NCI-H1694 (cell line): Measurements from ENCODE around the gene KCNG2.

Experiments used
- DNase-seq: peaks from one replicate; lab custom pipeline; 2025; lab: John Stamatoyannopoulos, UW

KCNG2 gene

DNA sequence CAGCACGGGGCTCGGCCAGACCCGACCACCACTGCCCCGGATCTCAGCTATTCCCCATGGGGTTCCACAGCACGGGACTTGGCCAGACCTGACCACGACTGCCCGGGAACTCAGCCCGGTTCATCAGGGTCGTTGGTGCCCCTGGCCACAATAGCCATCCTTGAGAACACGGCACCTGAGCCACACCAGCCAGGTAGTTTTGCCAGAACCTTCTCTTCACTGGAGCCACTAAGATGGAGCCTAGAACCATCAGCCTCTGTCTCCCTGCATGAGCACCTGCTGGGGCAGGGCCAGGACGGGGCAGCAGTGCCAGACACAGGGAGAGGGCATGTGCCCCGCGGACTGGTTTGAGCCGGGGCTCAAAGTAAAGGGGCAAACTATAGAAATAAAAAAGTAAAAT is 11.4 kb upstream of the KCNG2 start:
- DNase-seq = no peak

DNA sequence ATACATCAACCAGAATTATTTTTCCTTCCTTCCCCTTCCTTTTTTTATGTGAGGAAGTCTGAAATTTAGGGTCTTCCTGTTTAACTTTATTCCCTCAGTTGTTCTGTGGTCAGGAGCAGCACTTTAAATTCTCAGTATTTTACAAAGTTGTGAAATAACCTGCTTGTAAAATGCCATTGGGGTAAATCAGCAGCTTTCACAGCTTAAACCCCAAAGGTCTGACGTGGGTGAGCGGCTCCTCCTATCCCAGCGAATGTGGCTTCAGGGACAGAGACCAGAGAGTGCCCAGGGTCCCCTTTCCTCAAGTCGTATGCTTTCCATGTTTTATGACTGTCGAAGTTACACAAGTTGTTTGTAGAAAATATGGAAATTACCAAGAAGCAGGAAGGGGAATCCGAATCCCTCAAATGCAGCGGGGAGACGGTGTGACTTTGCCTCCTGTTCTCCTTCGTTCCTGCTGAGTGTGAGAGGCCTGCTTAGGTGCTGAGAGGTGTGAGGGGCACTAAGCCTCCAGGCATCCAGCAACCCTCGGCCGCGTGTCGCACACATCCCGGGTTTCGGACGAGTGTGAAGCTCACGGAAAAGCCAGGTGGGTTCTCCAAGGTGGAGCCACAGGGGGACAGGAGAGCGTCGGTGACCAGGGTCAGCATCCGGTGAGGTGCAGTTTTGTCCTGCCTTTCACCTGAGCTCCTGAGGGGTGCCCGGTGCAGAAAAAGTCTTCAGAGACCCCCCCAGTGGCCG is 10.8 kb upstream of the KCNG2 start:
- DNase-seq = no peak

DNA sequence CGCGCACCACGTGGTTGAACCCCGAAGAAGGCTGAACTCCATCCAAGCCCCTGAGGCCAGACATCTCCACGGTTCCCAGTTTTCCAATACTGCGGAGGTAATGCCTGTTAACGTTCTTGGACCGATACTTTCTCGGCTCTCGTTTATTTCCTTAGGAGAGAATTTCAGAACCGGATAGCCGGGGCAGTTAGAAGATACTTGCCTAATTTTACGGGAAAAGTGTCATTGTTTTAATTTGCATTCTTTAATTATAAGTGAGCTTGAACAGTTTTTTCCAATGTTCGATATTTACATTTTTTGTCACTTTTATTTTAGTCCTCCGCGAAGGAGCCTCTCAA is 10.2 kb upstream of the KCNG2 start:
- no peak for DNase-seq

DNA sequence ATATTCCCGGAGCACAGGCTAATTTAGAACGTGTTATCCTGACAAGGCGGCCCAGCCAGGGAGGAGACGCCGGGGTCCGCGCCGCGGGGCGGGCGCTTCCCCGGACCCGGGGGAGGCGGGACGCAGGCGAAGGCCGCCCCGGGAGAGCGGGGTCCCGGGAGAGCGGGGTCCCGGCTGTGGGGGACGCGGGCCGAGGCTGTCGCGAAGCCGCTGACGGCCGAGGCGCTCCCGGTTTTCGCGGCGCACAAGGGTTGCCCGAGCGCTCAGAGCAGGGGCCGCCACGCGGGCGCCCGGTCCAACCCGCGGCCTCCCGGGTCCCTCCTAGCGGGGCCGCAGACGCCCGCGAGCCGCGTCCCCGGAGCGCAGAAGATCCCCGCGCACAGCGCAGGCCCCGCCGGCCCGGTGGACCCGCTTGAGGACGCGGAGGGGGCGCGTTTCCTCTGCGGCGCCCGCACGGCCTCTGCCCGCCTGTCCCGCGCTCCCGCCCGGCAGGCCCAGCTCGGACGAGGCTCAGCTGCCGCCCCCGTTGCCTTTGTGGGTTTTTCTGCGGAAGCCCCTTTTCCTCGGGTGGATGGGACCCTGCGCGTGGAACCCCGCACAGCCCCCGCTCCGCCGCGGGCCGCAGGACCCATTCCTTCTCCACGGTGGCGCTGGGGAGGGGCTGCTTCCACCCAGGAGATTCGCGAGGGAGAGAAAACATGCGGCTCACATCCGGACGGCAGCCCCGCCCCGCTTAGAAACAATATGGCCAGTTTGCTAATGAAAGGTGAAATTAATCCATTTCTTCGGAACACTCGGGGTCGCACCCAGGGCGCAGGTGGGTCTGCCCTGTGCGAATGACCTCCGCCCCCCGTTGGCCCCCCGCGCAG is 9.6 kb upstream of the KCNG2 start:
- DNase-seq = no peak

DNA sequence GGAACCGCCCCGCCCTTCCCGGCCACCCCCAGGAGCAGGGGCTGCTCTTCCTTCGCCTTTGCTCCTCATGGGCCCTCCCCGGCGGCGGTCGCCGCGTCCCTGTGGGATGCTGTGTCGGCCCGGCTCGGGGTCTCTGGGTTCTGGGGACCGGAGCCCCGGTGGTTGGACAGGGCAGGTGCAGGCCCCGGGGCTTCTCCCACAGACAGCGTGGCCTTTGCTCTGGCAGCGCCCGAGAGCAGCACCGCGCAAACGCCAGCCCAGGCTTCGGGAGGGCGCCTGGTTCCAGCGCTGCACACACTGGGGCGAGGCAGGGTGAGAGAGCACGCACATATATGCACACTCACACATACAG is 9.0 kb upstream of the KCNG2 start:
- DNase-seq = no peak

DNA sequence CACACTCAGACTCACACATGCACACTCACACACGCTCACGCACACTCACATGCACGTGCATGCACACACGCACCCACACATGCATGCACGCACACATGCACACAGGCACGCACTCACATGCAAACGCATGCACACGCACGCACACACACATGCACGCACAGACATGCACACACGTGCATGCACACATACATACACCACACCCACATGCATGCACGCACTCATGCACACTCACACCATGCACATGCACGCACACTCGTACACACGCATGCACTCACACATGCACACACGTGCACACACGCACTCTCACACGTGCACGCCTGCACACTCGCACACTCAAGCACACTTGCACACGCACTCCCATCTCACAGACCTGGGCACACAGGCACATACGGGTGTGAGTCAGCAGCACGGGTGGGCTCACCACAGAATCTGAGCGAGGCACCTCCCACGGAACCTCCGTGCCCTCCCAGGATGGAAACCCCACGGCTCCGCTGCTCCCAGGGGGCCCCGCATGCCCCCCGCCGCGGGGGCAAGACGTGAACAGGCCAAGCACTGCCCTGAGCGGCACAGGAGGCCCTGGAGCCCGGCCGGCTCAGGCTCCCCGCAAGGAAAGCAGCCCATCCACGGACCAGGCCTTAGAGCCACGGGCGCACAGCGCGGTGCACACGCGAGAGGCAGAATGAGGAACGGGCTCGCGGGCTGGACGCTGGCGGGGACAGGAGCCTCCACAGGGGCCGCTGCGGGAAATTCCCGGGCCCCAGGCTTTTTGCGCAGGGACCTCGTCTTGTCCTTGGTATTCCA is 8.4 kb upstream of the KCNG2 start:
- DNase-seq = no peak

DNA sequence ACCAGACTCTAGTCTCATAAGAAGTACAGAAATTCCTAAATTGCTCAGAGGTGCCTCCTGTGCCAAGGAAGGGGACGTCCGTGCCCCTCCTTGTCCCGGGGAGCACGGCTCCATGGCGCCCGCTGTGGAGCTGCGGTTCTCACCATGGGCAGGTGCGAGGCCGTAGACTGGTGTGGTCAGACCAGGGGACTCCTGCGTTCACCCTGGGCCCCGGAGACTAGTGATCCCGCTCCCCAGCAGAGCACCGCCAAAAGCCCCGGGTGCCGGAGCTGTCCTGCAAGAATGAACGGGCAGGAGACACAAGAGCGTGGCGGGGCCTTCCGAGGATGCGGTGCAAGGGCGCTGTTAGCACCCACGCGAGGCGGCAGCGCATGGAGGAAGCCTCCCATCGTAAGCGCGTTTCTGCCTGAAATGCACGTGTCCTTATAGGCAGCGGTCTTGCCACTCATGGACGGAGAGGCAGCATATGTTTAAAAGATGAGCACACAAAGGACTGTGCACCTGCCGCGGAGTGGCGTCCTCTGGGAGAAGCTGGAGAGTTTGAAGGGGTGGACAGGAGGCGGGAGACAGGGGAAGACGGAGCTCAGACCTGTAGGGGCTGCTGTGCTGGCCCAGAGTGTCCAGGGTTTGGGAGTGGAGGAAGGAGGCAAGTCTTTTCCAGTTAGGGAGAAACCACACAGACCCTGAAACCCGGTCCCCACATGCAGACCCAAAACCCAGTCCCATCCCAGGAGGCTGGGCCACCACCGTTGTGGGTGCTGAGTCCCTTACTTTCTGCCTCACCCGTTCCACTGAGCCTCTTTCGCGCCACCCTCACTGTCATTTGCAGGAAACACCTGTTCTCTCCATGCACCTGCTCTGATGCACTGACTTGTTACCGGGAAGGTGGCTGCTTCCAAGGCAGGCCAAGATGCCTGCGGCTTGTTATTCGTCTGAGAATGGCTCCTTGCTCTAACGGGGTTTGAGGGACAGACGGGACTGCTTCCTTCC is 7.5 kb upstream of the KCNG2 start:
- no peak for DNase-seq

DNA sequence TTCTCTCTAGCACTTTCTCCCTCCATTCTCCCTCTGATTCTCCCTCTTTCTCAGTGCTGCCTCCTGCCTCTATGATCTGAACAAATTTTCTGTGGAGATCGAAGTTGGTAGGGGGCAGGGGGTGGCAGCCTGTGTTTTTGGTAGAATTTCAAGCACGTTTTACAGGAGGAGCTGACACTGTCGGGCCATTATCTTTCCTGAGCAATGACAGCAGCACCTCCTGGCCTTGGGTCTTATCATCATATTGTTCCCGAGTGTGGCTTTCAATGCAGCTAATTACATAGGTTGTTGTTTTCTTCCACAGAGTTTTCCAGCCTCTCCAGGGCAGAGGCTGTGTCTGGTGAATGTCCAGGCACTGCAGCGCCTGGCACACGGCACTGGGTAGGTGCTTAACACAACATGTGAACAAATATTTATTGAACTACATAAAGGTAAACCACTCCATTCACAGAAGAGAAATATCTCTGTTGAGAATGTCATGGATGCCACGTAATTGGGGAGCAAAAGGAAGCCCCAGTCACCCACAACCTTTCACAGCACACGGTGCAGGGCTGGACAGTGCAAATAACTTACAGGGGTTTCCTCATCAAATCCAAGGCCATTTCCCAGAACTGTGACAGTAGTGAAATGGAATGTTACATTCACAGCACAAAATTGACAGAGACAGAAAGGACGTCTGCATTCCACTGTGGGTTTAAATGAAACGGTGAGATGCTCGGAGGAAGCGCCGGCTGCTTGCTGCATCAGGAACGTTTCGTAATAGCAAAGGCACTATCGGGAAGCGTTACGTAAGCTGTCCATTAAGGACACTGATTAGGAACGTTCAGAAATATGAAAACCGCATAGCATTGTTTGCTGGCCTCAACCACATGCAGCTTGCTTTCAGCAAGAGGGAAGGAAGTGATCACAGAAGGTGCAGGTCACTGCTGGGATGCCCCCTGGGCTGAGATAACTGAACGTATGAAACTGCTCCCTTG is 6.5 kb upstream of the KCNG2 start:
- no peak for DNase-seq

DNA sequence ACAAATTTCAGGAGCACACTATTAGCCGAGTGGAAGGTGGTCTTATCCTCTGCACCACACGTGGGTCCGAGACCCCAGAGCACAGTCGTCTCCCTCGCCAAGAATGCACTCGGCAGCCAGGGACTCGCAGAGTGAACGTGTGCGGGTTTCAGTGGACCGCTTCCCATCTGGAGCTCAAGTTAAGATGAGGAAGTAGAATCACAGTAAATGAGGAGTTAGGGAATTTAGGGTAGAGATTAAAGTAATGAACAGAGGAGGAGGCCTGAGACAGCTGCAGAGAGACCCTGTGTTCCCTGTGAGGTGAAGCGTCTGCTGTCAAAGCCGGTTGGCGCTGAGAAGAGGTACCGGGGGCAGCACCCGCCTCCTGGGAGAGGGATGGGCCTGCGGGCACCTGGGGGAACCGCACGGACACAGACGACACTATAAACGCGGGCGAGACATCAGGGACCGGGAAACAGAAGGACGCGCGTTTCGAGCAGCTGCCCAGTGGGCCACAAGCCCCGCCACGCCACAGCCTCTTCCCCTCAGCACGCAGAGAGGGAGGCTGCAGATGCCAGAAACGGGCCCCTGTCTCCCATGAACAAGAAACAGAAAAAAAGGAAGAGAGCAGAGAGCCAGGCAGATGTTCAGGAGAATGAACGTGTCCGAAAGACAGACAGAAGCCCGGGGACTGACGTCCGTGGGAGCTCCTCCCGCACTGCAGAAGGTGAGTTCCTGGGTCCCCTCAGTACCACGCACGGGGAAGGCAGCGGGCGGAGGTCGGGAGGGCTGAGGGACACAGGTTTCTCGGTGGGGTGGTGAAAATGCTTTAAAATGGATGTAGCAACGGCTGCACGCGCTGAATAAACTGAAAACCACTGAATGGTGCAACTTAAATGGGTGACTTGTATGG is 5.4 kb upstream of the KCNG2 start:
- no peak for DNase-seq

DNA sequence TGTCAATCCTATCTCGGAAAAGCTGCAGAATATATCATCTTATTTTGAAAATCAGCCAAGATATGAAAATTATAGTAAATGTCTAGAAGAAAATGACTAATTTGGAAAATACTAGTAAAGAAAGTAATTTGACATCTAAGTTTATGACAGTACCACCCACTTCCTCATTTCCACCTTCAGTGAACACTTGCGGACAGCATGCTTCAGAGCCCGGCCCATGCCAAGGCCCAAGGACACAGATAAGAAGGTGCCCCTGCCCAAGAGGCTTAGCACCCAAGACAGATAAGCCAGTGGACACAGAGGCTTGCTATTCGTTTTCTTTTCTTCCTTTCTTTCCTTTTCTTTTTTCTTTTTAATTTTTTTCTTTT is 4.8 kb upstream of the KCNG2 start:
- no peak for DNase-seq

DNA sequence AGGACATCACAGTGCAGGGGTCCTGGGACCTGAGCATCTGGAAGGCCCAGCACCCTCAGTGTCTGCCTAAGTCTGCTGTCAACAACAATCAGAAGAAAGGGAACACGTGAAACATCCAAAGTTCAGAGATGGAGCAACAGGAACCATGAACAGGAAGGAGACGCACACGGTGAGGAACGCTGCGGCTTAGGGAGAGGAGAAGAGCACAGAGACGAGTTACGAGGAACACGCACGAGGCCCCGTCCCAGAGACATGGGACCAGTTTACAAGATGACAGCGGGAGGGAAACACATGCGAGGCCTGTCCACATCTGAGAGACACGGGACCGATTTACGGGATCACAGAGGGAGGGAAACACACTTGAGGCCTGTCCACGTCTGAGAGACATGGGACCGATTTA is 2.9 kb upstream of the KCNG2 start:
- no peak for DNase-seq

DNA sequence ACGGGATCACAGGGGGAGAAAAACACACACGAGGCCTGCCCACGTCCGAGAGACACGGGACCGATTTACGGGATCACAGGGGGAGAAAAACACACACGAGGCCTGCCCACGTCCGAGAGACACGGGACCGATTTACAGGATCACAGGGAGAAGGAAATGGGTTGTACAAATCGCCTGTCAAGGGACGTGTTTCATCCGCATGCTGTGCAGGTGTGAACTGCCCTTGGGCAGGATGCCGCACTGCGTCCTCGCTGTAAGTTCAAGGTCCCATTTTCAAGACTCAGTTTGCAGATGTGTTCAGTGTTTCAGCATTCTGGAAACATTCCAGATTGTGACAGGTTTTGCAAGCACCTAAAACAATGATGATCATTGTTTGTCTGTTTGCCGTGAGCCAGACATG is 2.3 kb upstream of the KCNG2 start:
- no peak for DNase-seq

DNA sequence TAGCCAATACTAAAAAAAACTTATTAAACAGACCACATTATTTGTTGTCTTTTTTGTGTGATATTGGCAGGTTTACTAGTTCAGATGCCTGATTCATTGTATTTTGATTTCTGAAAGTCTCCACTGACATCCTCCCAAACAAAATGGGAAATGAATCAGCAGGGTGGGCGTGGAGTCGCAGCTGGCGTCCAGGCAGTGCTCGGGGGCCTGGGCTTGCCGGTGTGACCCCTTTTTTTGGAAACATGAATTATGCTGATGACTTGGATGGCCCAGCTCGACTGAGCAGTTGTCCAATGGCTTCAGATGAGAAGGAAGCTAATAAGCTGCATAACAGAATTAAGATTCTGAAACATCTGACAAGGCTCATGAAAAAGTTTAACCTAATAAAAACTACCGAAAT is 1.7 kb upstream of the KCNG2 start:
- no peak for DNase-seq

DNA sequence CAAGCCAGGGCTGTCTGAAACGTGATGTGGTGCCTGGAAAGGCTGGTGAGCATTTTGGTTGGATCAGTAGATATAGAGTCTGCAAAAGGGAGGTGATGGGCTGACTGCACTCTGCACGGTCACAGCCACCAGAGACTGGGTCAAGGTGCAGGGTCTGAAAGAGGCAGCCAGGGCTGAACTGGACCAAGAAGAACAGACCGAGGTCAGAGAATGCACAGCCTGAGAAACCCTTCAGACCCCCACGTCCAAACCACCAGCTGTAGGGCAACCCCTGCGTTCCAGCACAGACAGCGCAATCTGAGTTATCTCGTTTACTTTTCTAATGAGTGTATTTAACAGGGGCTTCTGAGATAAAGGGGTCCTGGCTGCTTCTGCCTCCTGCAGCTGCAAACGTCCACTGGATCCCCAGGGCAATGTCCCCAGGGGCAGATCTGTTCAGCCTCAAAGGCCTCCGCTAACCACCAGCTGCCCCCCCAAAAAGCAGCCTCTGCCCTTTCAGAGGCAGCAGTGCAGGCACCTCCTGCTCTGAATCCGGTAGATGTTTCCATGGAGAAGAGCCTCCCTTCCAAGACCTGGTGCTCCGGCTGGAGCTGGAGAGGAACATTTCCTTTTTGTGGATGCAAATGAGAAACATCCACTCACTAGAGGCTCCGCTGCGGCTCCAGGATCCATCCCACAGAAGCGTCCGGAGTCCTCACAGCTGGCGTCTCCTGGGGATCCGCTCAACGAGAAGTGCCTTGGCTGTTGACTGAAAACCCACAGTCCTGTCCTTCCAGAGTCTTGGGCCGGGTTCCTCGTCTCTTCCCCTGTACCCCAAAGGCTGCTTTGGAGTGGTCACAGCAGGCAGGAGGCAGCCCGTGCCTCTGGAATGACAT is 970 bp upstream of the KCNG2 start:
- no peak for DNase-seq

DNA sequence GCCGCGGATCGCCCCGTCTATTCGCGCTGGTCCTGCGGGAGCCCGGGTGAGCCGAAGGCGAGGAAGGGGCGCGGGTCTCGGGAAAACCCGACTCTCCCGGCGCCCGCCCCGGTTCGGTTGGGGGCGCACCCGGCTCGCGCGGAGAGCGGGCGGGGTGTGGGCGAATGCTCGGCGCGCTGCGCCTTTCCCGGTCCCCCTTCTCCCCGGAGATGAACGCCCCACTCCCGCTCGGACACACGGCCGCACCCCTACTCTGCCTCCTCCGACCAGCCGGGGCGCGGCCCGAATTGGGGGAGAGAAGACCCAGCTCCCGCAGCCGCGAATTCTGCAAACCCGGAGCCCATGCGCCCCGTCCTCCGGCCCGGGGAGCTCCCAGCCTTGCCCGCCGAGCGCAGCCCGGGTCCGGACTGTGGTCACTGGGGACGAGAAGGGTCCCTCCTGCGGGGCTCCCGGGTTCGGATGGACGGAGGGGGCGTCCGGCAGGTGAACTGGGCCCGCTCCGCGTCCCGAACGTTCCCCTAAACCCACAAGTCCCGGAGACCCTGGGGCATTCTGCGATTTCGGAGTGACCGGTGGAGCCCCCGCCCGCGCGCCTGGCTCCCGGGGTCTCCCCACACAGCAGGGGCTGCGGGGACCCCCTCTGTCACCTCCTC is 734 bp downstream of the KCNG2 start:
- DNase-seq = no peak

DNA sequence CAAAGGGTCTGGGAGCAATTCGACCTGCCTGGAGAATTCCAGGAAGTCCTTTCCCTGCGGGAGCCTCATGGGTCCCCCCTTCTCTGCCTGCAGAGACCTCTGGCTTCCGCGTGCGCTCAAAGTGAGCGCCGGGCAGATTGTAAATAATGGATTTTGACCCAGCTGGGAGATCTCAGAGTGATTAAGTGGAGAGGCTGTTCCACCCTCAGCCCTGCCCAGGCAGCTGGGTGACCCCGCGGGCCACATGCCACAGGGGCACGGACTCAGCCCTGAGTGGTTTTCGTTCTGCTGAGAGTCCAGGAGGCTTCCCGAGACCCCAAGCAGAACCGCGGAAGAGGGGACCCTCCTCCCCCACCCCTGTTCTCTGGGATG is 1.2 kb downstream of the KCNG2 start:
- no peak for DNase-seq

DNA sequence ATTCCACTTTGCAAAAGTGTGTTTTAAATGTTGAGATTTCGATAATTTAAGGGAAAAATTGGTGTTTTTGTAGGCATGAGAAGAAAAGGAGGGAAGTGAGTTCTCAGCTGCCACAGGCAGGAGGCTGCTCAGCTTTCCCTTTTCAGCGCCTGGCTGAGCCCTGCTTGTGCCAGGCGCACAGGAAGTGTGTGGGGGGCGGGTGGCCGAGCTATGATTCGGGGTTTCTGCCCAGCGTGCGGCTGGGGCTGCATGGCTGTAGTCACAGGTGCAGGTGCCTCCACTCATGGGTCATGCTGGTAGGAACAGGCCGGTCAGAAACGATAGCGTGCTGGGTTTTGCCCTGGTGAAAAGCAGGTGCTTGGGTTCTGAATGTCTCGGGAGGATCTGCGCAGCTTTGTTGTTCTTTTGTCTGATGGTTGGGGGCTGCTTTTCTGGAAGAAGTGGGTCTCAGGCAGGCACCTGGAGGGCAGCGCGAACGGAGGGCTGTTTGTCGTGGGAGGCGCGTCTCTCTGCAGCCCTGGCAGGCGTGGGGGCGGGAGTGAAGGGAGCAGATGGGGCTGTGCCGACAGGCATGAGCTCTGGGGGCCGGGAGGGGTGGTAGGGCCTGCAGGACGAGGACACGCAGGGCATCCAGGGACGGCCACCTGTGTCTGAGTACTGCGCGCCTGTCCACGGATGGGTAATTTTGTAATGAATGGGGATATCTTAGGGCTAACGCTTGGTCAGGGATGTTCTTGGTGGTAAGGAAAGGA is 2.1 kb downstream of the KCNG2 start:
- no peak for DNase-seq
